HUES6 (cell line): Measurements from ENCODE around the gene RXFP1.

Experiments
- H3K27ac ChIP-seq: 2 replicates; pipeline ENCODE4 v1.7.0; 2013; ENCODE audit warnings: low read depth, mild to moderate bottlenecking, low read length, inconsistent platforms
- H3K27me3 ChIP-seq: 2 replicates; pipeline ENCODE4 v1.6.1; 2013; ENCODE audit warnings: low read length; ENCODE audit not compliant: control insufficient read depth, insufficient read depth
- H3K36me3 ChIP-seq: 2 replicates; pipeline ENCODE4 v1.6.1; 2013; ENCODE audit warnings: low read length; ENCODE audit not compliant: control insufficient read depth, insufficient read depth
- H3K4me1 ChIP-seq: 2 replicates; pipeline ENCODE4 v1.6.1; 2013; ENCODE audit warnings: low read length; ENCODE audit not compliant: control insufficient read depth, insufficient read depth
- H3K4me3 ChIP-seq: 2 replicates; pipeline ENCODE4 v1.5.1; 2013; ENCODE audit warnings: low read depth, low read length
- H3K9ac ChIP-seq: one replicate; pipeline ENCODE4 v1.6.1; 2013; ENCODE audit warnings: mild to moderate bottlenecking, low read length
- H3K9me3 ChIP-seq: 2 replicates; pipeline ENCODE4 v1.6.1; 2013; ENCODE audit warnings: low read depth, low read length; ENCODE audit not compliant: control insufficient read depth, insufficient read depth

The RXFP1 gene

DNA sequence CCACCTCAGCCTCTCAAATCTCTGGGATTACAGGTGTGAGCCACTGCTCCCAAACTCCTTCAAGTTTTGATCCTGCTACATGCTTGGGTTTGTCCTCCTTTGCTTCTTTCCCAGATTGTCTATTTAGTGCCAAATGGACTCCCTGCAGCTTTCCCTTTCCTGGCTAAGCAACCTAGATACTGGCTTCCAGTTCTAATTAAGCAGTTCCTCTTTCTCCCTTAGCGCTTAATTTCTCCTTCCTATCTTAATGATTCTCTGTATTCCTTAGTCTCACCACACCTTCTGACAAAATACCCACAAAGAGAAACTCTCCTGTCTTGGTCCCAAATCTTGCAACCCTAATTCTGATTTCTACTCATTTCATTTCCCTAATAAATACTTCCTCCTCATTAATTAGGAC is 7.8 kb downstream of the RXFP1 start:
- Histone ChIP-seq H3K9me3 (no peaks in the 10 kb centered on the region), H3K36me3 (no peaks in the 10 kb centered on the region), H3K27me3 (no peaks in the 10 kb centered on the region), H3K4me3 (no peak overlapping the region), H3K9ac (no peak overlapping the region), H3K27ac (no peak overlapping the region), H3K4me1 (peaks cover 10% of the 10 kb centered on the region)

DNA sequence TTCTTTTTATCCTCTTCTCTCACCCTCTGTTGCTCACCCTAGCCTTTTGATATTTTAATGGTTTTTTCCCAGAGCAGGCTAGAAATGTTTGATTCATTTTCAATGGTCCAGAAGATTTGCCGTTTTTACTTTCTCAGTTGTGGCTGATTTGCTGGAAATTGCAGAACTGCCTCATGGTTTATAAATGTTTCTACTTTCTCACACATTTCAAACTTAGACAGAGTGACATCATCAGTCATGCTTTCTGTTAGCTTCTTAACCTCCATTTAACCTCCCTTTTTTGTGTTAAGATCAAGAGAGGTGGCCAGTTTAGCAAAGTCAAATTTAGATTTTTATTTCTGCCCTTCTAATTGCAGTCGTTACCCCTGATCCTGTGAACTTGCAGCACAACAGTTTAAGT is 8.7 kb downstream of the RXFP1 start:
- Histone ChIP-seq H3K9me3 (no peaks in the 10 kb centered on the region), H3K27me3 (no peaks in the 10 kb centered on the region), H3K4me1 (peaks cover 10% of the 10 kb centered on the region), H3K4me3 (no peak overlapping the region), H3K9ac (no peak overlapping the region), H3K36me3 (no peaks in the 10 kb centered on the region), H3K27ac (no peak overlapping the region)

GRCh38 chr4:158530898-158531297 is 9.2 kb downstream of the RXFP1 start:
- H3K27me3 ChIP-seq, result no peaks in the 10 kb centered on the region
- peaks cover 10% of the 10 kb centered on the region for H3K4me1 ChIP-seq
- no peaks in the 10 kb centered on the region for H3K9me3 ChIP-seq
- H3K36me3 ChIP-seq, result no peaks in the 10 kb centered on the region
- no peak overlapping the region for H3K4me3 ChIP-seq
- H3K27ac ChIP-seq, result no peak overlapping the region
- H3K9ac ChIP-seq, result no peak overlapping the region

DNA sequence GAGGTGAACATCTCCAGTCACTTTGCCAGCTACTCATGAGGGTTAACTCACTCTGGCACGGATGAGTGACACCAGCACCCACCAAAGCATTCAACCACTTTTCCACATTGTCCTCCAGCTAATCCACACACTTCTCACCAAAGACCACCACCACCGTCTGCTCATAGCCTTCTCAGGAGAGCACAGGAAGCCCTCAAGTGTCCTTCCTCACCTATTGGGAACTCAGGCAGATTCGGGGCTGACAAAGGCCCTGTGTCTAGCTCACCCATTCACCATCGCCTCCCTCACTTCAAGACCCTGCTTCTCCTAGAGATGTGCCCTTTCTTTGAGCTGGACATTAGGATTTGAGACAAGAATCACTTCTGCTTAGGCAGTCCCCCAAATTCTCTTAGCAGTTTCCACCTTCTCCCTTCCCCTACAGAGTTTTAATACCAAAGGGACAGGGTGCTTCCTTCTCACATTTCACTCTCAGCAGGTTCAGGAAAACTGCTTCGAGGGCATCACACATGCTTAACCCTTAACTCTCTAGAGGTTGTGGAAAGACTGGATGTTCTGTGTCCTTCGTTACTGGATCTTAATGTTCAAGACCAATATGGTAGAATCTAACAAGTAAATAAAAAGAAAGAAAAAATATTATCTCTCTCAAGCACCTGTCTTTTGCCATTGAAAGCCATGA is 11.0 kb downstream of the RXFP1 start:
- Histone ChIP-seq H3K27ac (no peak overlapping the region), H3K9ac (no peak overlapping the region), H3K4me3 (no peak overlapping the region), H3K27me3 (no peaks in the 10 kb centered on the region), H3K36me3 (no peaks in the 10 kb centered on the region), H3K9me3 (no peaks in the 10 kb centered on the region), H3K4me1 (peaks cover 10% of the 10 kb centered on the region)

- Histone ChIP-seq H3K27me3 (no peaks in the 10 kb centered on the region), H3K4me3 (no peak overlapping the region), H3K36me3 (no peaks in the 10 kb centered on the region), H3K9ac (no peak overlapping the region), H3K9me3 (no peaks in the 10 kb centered on the region), H3K4me1 (peaks cover 10% of the 10 kb centered on the region), H3K27ac (no peak overlapping the region)
Measured at GRCh38 chr4:158534727-158535126, 13.0 kb downstream of the RXFP1 start.

GRCh38 chr4:158535130-158535614 is 13.5 kb downstream of the RXFP1 start:
- H3K36me3 ChIP-seq, result no peaks in the 10 kb centered on the region
- H3K4me3 ChIP-seq, result no peak overlapping the region
- H3K9ac ChIP-seq, result no peak overlapping the region
- H3K4me1 ChIP-seq, result peaks cover 10% of the 10 kb centered on the region
- H3K27me3 ChIP-seq, result no peaks in the 10 kb centered on the region
- no peak overlapping the region for H3K27ac ChIP-seq
- H3K9me3 ChIP-seq, result no peaks in the 10 kb centered on the region

- Histone ChIP-seq H3K27me3 (no peaks in the 10 kb centered on the region), H3K4me3 (no peak overlapping the region), H3K9me3 (no peaks in the 10 kb centered on the region), H3K36me3 (no peaks in the 10 kb centered on the region), H3K27ac (no peak overlapping the region), H3K9ac (no peak overlapping the region), H3K4me1 (peaks cover 10% of the 10 kb centered on the region)
Measured at GRCh38 chr4:158536833-158537232, 15.2 kb downstream of the RXFP1 start.

- H3K9ac ChIP-seq, result no peak overlapping the region
- no peaks in the 10 kb centered on the region for H3K36me3 ChIP-seq
- H3K27me3 ChIP-seq, result no peaks in the 10 kb centered on the region
Measured at GRCh38 chr4:158538176-158538575, 16.5 kb downstream of the RXFP1 start.

GRCh38 chr4:158538911-158539310 is 17.2 kb downstream of the RXFP1 start:
- H3K9ac ChIP-seq, result no peak overlapping the region
- no peak overlapping the region for H3K27ac ChIP-seq
- H3K9me3 ChIP-seq, result no peaks in the 10 kb centered on the region
- no peaks in the 10 kb centered on the region for H3K36me3 ChIP-seq
- no peaks in the 10 kb centered on the region for H3K4me1 ChIP-seq
- no peaks in the 10 kb centered on the region for H3K27me3 ChIP-seq
- no peak overlapping the region for H3K4me3 ChIP-seq

More at GRCh38 chr4:158538176-158538575, 16.5 kb downstream of the RXFP1 start:
- Histone ChIP-seq H3K27ac (no peak overlapping the region), H3K9me3 (no peaks in the 10 kb centered on the region), H3K4me3 (no peak overlapping the region), H3K4me1 (peaks cover 2% of the 10 kb centered on the region; the same call in 1 of the 2 replicates)

DNA sequence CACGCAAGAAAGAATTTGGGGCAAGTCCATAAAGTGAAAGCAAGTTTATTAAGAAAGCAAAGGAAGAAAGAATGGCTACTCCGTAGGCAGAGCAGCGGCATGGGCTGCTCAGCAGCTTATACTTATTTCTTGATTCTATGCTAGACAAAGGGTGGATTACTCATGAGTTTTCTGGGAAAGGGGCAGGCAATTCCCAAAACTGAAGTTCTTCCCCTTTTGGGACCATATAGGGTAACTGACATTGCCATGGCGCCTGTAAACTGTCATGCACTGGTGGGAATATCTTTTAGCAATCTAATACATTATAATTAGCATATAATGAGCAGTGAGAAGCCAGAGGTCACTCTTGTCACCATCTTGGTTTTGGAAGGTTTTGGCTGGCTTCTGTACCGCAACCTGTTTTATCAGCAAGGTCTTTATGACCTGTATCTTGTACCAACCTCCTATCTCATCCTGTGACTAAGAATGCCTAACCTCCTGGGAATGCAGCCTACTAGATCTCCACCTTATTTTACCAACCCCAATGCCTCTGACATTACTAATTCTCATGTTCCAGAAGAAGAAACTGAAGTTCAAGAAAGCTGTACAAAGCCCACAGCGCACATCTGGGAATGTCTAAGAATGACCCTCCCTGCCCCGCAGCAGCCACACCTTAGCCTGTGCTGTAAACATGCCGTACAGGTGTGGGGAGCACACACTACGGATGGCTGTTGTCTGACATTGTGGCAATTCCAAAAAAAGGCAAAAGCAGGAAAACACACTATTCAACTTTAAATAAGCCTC is 18.6 kb downstream of the RXFP1 start:
- Histone ChIP-seq H3K4me1 (no peaks in the 10 kb centered on the region), H3K36me3 (no peaks in the 10 kb centered on the region), H3K9ac (no peak overlapping the region), H3K4me3 (no peak overlapping the region), H3K27ac (no peak overlapping the region), H3K27me3 (no peaks in the 10 kb centered on the region), H3K9me3 (no peaks in the 10 kb centered on the region)

DNA sequence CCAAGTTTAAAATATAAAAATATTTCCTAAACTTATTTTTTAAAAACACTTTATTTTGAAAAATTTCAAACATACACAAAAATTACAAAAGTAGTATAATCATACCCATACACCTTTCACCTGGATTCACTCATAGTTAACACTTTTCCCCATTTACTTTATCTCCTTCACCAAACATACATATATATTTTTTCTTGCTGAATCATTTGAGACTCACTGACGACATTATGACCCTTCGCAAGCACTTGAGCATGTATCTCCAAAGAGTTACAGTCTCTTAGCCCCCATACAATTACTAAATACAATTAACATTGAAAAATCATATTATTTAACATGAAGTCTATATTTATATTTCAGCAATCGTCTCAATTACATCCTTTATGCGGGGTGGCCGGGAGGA is 19.8 kb downstream of the RXFP1 start:
- no peaks in the 10 kb centered on the region for H3K9me3 ChIP-seq
- H3K4me1 ChIP-seq, result no peaks in the 10 kb centered on the region
- no peaks in the 10 kb centered on the region for H3K36me3 ChIP-seq
- no peak overlapping the region for H3K4me3 ChIP-seq
- H3K27ac ChIP-seq, result no peak overlapping the region
- no peak overlapping the region for H3K9ac ChIP-seq
- no peaks in the 10 kb centered on the region for H3K27me3 ChIP-seq
